ENCODE results near the gene ARMC8. TPM values are rescaled to one million over a fixed set of nuclear protein-coding genes. Genes with fewer than 3 reads are reported as not detected.

Gene ARMC8
- total RNA-seq, 1 donor from 2014 or later: 46.0 TPM

- Mint-ChIP-seq H3K36me3 (ENCODE audit: low read depth) (peaks cover 8% of the 10 kb centered on the region), H3K27ac (no peak overlapping the region), H3K27me3 (peaks cover 9% of the 10 kb centered on the region), H3K9me3 (peaks cover 23% of the 10 kb centered on the region), H3K4me1 (no peaks in the 10 kb centered on the region), H3K4me3 (no peak overlapping the region)
- DNase-seq: no peak
- intact Hi-C loops (cut with micrococcal nuclease): no loop called here
Observed at GRCh38 chr3:138310494-138310893, 123.4 kb downstream of the ARMC8 start.

- intact Hi-C loops (cut with micrococcal nuclease): no loop called here
- Mint-ChIP-seq H3K27me3 (peaks cover 9% of the 10 kb centered on the region), H3K4me3 (no peak overlapping the region), H3K36me3 (ENCODE audit: low read depth) (no peaks in the 10 kb centered on the region), H3K27ac (no peak overlapping the region), H3K4me1 (no peaks in the 10 kb centered on the region), H3K9me3 (peaks cover 10% of the 10 kb centered on the region)
- no peak for DNase-seq
Observed at GRCh38 chr3:138314751-138315150, 127.7 kb downstream of the ARMC8 start.

- intact Hi-C loops (cut with micrococcal nuclease): no loop called here
- no peak overlapping the region for H3K27ac Mint-ChIP-seq
- H3K36me3 Mint-ChIP-seq (ENCODE audit: low read depth): no peaks in the 10 kb centered on the region
Observed at GRCh38 chr3:138317687-138318086, 130.6 kb downstream of the ARMC8 start.

GRCh38 chr3:138323971-138324370, 136.9 kb downstream of the ARMC8 start:
- no peak overlapping the region for H3K27ac Mint-ChIP-seq
- no peaks in the 10 kb centered on the region for H3K27me3 Mint-ChIP-seq
- DNase-seq: no peak
- H3K4me3 Mint-ChIP-seq: no peak overlapping the region
- peaks cover 31% of the 10 kb centered on the region for H3K4me1 Mint-ChIP-seq
- H3K9me3 Mint-ChIP-seq: no peaks in the 10 kb centered on the region
- intact Hi-C loops (cut with micrococcal nuclease): no loop called here
- no peaks in the 10 kb centered on the region for H3K36me3 Mint-ChIP-seq (ENCODE audit: low read depth)

More at GRCh38 chr3:138317687-138318086, 130.6 kb downstream of the ARMC8 start:
- H3K9me3 Mint-ChIP-seq: no peaks in the 10 kb centered on the region
- H3K4me1 Mint-ChIP-seq: peaks cover 7% of the 10 kb centered on the region
- no peak overlapping the region for H3K4me3 Mint-ChIP-seq
- H3K27me3 Mint-ChIP-seq: peaks cover 2% of the 10 kb centered on the region
- no peak for DNase-seq

- intact Hi-C loops (cut with micrococcal nuclease): no loop called here
- H3K4me1 Mint-ChIP-seq: peaks cover 34% of the 10 kb centered on the region
Observed at GRCh38 chr3:138325990-138326389, 138.9 kb downstream of the ARMC8 start.

GRCh38 chr3:138326866-138327595, 139.9 kb downstream of the ARMC8 start:
- H3K27ac Mint-ChIP-seq: no peak overlapping the region
- no peak for DNase-seq
- no peaks in the 10 kb centered on the region for H3K27me3 Mint-ChIP-seq
- no peaks in the 10 kb centered on the region for H3K9me3 Mint-ChIP-seq
- no peaks in the 10 kb centered on the region for H3K36me3 Mint-ChIP-seq (ENCODE audit: low read depth)
- H3K4me3 Mint-ChIP-seq: no peak overlapping the region
- intact Hi-C loops (cut with micrococcal nuclease): no loop called here
- H3K4me1 Mint-ChIP-seq: peaks cover 30% of the 10 kb centered on the region

More at GRCh38 chr3:138325990-138326389, 138.9 kb downstream of the ARMC8 start:
- H3K36me3 Mint-ChIP-seq (ENCODE audit: low read depth): no peaks in the 10 kb centered on the region
- H3K9me3 Mint-ChIP-seq: no peaks in the 10 kb centered on the region
- no peak overlapping the region for H3K27ac Mint-ChIP-seq
- H3K27me3 Mint-ChIP-seq: no peaks in the 10 kb centered on the region
- no peak overlapping the region for H3K4me3 Mint-ChIP-seq
- no peak for DNase-seq

GRCh38 chr3:138327831-138328230, 140.7 kb downstream of the ARMC8 start:
- DNase-seq: no peak
- Mint-ChIP-seq H3K27me3 (no peaks in the 10 kb centered on the region), H3K27ac (no peak overlapping the region), H3K9me3 (no peaks in the 10 kb centered on the region), H3K4me1 (peaks cover 30% of the 10 kb centered on the region), H3K36me3 (ENCODE audit: low read depth) (no peaks in the 10 kb centered on the region), H3K4me3 (no peak overlapping the region)
- intact Hi-C loops (cut with micrococcal nuclease): no loop called here

GRCh38 chr3:138328341-138328740, 141.2 kb downstream of the ARMC8 start:
- Mint-ChIP-seq H3K36me3 (ENCODE audit: low read depth) (no peaks in the 10 kb centered on the region), H3K4me1 (peaks cover 29% of the 10 kb centered on the region), H3K27me3 (no peaks in the 10 kb centered on the region), H3K9me3 (no peaks in the 10 kb centered on the region), H3K4me3 (peak overlapping the region; percentile 66), H3K27ac (no peak overlapping the region)
- intact Hi-C loops (cut with micrococcal nuclease): no loop called here
- no peak for DNase-seq

GRCh38 chr3:138329127-138329983, 142.3 kb downstream of the ARMC8 start, which contains the start of gene NME9:
Gene NME9 (minus strand): TSS chr3:138329851. CDS start chr3:138329335, 516 bp downstream.
- peak; percentile 96 for DNase-seq
- intact Hi-C loops (cut with micrococcal nuclease): loop anchor here (1.0 kb wide), 1 partner anchor 142 kb away; the partner anchor contains the start of gene ARMC8
- Mint-ChIP-seq H3K4me3 (peak within 1 kb of the TSS; percentile 91), H3K9me3 (no peaks in the 10 kb centered on the region), H3K36me3 (ENCODE audit: low read depth) (no peaks in the 10 kb centered on the region), H3K27me3 (no peaks in the 10 kb centered on the region), H3K4me1 (peaks cover 23% of the 10 kb centered on the region), H3K27ac (peak within 1 kb of the TSS; percentile 89)

- Mint-ChIP-seq H3K9me3 (no peaks in the 10 kb centered on the region), H3K4me1 (peaks cover 18% of the 10 kb centered on the region), H3K27ac (peak overlapping the region; percentile 48)
Observed at GRCh38 chr3:138329984-138330293, 142.8 kb downstream of the ARMC8 start.

GRCh38 chr3:138331143-138331894, 144.2 kb downstream of the ARMC8 start:
- H3K27ac Mint-ChIP-seq: no peak overlapping the region
- H3K9me3 Mint-ChIP-seq: no peaks in the 10 kb centered on the region
- intact Hi-C loops (cut with micrococcal nuclease): loop anchor here (5.0 to 10.0 kb wide), 2 partner anchors 264 to 583 kb away; no protein-coding TSS in a partner anchor
- H3K4me1 Mint-ChIP-seq: peaks cover 17% of the 10 kb centered on the region
- no peak overlapping the region for H3K4me3 Mint-ChIP-seq
- H3K36me3 Mint-ChIP-seq (ENCODE audit: low read depth): no peaks in the 10 kb centered on the region
- H3K27me3 Mint-ChIP-seq: no peaks in the 10 kb centered on the region
- DNase-seq: no peak

More at GRCh38 chr3:138329984-138330293, 142.8 kb downstream of the ARMC8 start:
- no peak for DNase-seq
- no peaks in the 10 kb centered on the region for H3K36me3 Mint-ChIP-seq (ENCODE audit: low read depth)
- peak overlapping the region; percentile 91 for H3K4me3 Mint-ChIP-seq
- no peaks in the 10 kb centered on the region for H3K27me3 Mint-ChIP-seq
- intact Hi-C loops (cut with micrococcal nuclease): loop anchor here (1.0 to 10.0 kb wide), 3 partner anchors 143 to 585 kb away; partner anchors contain the start of gene ARMC8

GRCh38 chr3:138332472-138333073, 145.5 kb downstream of the ARMC8 start:
- H3K4me1 Mint-ChIP-seq: peaks cover 16% of the 10 kb centered on the region
- no peaks in the 10 kb centered on the region for H3K27me3 Mint-ChIP-seq
- no peak overlapping the region for H3K27ac Mint-ChIP-seq
- no peak for DNase-seq
- no peaks in the 10 kb centered on the region for H3K9me3 Mint-ChIP-seq
- H3K4me3 Mint-ChIP-seq: no peak overlapping the region
- H3K36me3 Mint-ChIP-seq (ENCODE audit: low read depth): no peaks in the 10 kb centered on the region
- intact Hi-C loops (cut with micrococcal nuclease): loop anchor here (5.0 to 10.0 kb wide), 2 partner anchors 265 to 582 kb away; no protein-coding TSS in a partner anchor

- H3K4me3 Mint-ChIP-seq: no peak overlapping the region
- H3K9me3 Mint-ChIP-seq: no peaks in the 10 kb centered on the region
- no peaks in the 10 kb centered on the region for H3K36me3 Mint-ChIP-seq (ENCODE audit: low read depth)
- DNase-seq: no peak
- intact Hi-C loops (cut with micrococcal nuclease): loop anchor here (5.0 to 10.0 kb wide), 2 partner anchors 267 to 580 kb away; no protein-coding TSS in a partner anchor
- peaks cover 4% of the 10 kb centered on the region for H3K4me1 Mint-ChIP-seq
- no peaks in the 10 kb centered on the region for H3K27me3 Mint-ChIP-seq
- no peak overlapping the region for H3K27ac Mint-ChIP-seq
Observed at GRCh38 chr3:138334608-138335007, 147.5 kb downstream of the ARMC8 start.

Data from activated CD4-positive, alpha-beta T cell treated with anti-CD3 and anti-CD28 coated beads, Interleukin-2, amount 10 ng/mL, durations not matched to agents 24 days and 14 days (primary cell).